Activated naive CD4-positive, alpha-beta T cell (primary cell): ENCODE results near the gene TRPC4.
"Not testable (repeated sequence)": the region's sequence is repeated elsewhere in the genome, so short reads cannot be mapped to it uniquely, and the experiment has no call there.

Source experiments
- DNase-seq, 4 experiments: peaks; one replicate each; lab custom pipeline; 2025; lab: John Stamatoyannopoulos, UW

Gene TRPC4

DNA sequence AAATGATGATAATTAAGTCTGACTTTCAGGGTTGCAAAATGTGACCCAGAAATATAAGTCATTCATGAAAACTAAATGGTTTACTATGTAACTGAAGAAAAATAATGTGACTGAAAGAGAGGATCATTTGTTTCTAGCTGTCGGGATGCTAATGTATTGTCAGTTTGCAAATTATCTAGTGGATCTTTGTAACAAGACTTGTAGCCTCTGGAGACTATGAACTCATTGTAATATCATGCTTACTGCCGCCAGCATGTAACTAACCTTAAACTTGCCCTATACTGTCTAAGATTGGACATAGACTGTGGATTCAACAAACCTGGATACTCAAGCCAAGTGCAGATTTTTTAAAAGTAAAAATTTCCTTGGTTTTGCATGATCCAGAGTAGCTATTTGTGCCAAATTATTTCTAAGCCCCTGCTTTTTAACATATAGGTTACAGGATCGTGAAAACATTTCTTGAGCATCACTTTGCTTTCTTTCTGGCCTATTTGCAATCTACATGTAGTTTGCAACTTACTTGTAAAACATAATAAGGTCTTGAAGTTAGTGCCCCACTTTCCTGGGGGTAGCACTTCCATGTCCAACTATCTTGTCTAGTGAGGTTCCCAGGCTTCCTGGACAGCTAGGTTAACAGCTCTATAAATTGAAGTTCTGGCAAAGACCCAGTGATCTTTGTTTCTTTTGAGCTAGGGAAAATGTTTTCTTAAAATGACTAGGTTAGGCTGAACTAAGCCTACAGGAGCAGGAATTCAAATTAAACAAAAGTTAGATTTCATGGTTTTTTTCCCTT, 267.7 kb downstream of the TRPC4 start:
- DNase-seq, result no peak

DNA sequence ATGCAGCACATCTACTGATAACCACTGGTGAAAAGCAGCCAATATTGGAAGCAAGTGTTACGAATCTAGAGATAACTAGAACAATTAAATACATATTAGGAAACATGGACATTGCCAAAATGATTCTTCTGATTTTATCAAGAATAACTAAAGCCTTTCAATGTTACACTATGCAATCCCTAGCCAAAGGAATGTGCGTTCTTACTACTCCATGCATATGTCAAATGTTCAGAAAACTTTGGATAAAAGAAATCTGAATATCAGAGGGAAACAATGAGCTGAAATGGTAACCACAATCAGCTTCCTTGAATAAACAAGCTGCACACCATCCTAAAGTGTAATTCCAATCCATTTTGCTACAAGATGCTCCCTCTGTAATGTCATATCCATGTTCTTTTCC, 270.1 kb downstream of the TRPC4 start:
- DNase-seq, result no peak

DNA sequence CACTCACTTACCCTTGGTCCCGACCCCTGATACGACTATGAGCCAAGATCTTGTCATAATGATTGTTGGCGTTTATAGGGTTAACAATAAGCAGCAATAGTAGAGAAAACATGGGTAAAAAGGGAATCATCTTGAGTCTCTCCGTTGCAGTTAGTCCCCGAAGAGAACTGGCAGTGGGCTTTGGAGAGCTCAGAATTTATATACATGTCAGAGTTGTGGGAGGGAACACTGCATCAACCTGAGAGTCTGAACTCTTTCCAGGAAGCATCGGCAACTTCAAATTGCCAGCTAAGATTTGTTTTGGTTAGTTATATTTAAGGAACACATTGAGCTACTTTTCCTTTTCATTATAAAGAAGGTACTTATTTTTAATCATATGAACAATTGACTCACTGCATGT, 271.0 kb downstream of the TRPC4 start, which contains the start of gene POSTN:
POSTN (minus strand) TSS at position 172 of the 400 bp plus-strand sequence; CDS start at position 130, 42 bp downstream.
- no peak for DNase-seq

DNA sequence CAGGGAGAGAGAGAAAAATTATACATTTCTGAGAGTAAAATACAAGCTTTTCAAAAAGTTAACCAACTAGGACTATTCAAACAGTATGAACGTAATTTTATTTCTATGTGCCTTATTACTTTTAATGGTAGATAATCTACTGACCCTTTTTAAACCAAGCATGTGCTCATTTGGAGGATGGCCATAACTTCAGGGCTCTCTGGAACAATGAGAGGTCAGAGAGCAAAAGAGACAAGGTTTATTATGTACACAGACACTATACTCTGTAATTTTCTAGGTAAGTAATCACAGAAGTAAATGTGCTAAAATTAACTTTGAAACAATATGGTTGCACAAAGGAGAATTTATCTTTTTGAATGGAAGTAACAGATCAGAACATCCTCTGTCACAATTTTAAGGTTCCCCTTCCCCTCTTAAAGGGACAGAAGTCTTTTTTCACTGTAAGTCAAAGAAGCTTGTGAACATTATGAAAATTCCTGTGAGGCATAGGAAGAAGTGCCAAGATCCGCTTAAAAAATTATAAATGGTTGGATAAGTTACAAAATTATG, 272.0 kb downstream of the TRPC4 start:
- DNase-seq, result no peak

DNA sequence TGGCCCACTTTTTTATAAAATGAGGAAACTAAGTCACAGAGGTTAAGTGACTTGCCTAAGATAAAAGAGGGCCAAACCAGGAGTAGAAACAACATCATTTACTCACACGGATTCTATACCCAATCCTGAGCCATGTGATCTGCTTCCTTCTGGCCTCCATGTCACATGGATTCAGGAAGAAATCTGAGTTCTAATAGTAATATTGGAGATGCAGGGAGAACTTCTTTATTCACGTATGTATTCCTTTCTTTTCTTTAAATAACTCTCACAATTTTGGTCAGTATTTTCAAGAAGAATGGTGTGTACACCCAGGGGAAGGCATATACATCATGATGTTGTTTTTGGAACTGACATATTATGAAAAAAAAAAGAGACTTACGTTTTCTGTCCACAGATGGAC, 272.8 kb downstream of the TRPC4 start:
- DNase-seq, result no peak

DNA sequence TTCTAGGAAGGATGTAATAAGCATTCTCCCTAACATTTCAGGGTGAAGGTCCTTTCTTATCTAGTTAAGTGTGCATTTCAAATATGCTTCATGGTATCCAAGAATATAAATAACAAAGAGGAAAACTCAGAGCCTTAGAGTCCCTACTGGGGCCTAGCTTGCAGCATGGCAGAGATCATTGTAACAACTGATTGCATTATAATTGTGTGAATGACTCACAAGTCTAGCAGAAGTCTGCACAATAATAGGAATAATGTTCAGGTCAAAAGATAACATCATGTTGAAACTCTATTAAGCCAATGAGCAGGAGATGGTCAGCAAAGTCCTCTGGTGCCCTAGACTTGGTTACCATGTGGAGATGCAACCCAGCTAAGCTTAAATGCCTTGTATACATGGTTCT, 274.4 kb downstream of the TRPC4 start:
- DNase-seq, result no peak

DNA sequence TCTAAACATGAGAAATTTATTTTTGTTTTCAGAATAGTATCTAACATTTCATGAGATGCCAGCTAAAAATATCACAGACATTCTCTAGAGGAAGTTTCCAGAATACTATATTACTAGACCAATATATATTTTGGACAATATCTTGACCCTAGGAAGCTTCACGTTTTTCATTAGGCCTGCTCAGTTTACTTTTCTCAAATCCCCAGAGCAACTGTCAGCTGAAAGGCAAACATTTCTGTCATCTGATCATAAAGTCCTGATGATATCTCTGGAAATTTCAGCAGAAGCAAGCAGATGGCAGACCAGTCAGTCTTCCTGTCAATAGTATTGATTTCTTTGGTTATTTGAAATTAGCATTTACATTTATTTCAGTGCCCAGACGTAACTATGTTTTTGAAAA, 275.0 kb downstream of the TRPC4 start:
- no peak for DNase-seq

DNA sequence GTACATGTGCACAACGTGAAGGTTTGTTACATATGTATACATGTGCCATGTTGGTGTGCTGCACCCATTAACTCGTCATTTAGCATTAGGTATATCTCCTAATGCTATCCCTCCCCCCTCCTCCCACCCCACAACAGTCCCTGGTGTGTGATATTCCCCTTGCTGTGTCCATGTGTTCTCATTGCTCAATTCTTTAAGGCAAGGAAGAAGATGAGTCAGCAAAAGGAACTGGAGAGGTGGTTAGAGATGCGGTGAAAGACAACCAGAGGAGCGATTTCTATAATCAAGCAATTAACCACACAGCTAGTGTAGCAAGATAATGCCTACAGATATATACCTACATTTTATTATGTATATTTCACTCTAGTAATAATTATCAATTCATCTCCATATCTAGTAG, 280.2 kb downstream of the TRPC4 start:
- not testable (repeated sequence) for DNase-seq

DNA sequence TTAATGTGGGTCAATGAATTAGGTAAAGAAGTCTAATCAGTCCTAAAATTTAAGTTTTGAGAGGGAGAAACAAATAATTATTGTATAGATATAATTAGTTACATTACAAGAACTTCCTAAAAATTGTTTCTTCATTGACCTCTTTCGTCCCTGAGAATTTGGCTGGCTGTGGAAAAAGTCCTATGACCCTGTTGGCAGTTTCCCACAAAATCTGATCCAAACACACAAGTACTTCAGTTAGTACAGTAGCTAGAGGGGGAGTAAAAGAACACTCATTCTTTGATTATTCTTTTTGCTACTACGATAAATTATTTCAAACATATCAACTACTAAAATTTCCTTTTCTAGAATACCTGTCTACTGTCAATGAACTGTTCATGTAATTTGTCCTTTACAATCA, 282.3 kb downstream of the TRPC4 start:
- no peak for DNase-seq
